Activated T-cell treated with anti-CD3 and anti-CD28 coated beads, Interleukin-2, amount 50 U/mL, for 1 hour (primary cell): ENCODE results near the gene LBH.
"Not testable (repeated sequence)": the region's sequence is repeated elsewhere in the genome, so short reads cannot be mapped to it uniquely, and the experiment has no call there.

ENCODE experiments used
- DNase-seq: peaks from one replicate; pipeline ENCODE4 v3.0.0-alpha.2; 2020

Gene LBH

DNA sequence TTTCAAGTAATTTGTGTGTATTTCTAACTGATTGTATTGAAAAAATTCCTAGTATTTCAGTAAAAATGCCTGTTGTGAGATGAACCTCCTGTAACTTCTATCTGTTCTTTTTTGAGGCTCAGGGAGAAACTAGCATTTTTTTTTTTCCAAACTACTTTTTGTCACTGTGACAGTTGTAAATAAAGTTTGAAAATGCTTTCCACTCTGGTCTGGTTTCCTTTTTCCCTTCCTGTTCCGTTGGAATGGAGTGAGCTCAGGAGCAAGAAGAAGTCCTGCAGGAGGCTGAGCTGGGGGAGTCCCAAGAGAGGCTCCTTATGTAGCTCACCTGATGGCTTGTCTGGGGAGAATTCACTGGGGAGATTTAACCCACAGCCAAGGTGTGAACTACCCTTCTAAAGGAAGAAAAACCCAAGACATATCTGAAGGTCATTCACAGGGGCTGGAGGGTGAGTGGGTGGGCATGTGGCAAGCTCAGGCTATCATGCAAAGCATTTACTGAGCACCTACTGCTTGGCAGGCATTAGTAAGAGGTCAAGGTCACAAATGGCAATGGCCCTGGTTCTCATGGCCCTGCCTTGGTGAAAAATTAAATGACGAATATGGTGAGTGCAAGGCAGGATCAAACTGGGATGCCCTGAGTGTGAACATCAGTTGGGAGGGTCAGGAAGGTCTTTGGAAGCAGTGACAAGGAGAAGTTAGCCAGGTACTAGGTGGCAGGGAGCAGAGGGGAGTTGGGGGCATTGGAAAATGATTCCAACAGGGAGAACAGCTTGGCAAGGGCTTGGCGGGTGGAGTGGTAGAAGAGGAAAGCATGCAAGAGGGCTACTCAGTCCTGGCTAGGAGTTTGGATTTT is 28.7 kb downstream of the LBH start:
- DNase-seq, result no peak

DNA sequence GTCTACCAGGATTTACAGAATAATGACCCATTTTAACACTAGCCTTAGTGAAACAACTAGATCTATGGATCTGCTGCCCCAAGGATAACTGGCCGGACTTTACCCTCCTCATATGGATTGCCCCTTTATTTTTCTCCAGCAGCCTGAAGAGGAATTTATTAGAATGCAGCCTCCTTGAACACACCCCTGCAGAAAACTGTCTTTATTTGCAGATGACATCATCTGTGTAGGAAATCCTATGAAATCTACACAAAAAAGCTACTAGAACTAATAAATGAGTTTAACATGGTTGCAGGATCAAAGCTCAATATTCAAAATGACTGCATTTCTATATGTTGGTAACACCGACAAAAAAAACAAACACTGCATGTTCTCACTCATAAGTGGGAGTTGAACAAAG is 29.6 kb downstream of the LBH start:
- DNase-seq, result no peak

DNA sequence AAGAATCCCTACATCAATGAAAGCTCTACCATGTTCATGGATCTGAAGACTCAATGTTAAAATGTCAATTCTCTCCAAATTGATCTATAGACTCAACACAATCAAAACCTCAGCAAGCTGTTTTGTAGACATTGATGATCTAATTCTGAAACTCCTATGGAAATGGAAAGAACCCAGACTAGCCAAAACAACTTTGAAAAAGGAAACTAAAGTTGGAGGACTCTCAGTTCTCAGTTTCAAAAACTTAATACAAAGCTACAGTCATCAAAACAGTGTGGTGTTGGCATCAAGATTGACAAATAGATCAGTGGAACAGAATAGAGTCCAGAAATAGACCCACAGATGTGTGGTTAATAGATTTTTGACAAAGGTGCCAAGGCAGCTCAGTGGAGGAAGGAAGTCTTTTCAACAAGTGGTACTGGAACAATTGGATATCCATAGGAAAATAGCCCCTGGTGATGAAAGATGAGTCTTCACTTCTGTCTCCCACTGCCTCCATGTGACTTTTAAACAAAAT is 30.4 kb downstream of the LBH start:
- DNase-seq, result no peak

DNA sequence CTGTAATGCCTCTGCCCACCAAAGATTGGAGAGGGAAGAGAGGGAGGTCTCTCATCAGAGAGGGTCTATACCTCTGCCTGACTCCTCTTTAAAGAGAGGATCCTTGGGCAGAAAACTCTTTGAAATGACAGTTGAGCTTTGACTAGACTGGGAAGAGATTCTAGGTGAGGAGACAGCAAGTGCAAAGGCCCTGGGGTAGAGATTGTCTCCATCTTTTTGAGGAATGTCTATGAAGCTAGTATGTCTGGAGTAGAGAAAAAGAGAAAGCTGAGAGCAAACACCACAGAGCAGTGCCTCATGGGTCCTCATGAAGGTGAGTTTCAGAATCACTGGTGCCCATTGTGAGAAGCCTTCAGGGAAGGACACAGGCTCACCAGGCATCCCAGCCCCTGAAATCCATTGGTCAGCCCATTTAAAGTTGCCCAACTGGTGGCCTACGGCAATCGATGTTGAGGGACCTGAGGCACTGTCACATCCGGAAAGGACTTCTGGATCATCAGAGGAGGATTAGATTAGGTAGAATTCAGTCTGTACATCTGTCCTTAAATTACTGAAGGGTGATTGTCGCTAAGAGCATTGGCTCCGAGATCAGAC is 31.5 kb downstream of the LBH start:
- DNase-seq, result no peak

DNA sequence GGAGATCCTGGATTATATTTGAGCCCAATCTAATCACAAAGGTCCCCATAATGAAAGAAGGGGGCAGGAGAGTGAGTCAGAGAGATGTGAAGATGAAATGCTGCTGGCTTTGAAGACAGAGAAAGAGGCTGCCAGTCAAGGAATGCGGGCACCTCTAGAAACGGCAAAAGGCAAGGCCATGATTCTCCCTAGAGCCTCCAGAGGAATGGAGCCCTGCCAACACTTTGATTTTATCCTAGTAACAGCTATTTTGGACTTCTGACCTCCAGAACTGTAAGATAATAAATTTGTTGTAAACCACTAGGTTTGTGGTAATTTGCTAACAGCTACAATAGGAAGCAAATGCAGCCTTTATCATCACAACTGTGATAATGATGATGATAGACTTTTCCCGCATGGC is 32.9 kb downstream of the LBH start:
- DNase-seq, result no peak

DNA sequence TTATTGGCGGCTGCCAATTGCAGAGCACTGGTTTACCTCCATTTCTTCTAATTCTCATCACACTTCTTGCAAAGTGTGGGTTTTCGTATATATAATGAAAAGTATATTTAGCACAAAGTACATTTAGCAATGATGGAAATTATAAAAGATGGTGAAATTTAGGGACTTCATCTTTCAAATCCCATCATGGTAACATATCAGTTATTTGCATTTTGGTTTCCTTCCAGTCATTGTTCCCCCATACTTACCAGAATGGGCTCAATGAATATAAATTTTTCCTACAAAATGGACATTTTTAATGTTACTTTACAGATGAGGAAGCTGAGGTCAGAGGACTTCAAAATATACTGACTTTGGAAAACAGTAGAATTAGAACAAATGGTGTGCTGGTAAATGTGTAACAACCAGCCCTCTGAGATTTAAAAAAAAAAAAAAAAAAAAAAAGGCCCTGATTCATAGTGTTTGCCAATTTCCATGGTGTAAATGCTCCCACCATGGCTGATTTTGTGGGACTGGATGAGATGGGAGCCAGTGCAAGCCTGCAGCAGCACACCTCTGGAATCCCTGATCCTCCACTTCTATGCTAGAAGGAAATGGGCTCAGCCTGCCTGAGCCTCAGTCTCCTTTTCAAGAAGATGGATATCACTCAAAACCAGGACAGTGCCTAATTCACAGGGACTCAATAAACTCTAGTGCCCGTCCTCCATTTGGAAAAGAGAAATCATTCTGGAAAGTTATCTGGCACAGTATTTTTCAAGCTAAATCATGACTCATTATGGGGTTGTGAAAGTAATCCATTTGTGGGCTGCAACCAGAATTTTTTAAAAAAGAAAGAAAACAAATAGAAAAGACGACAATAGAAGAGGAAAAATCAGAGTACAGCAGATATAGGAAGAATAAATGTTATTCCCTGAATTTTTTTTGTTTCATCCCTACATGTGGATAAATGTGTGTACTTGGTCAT is 34.0 kb downstream of the LBH start:
- no peak for DNase-seq

DNA sequence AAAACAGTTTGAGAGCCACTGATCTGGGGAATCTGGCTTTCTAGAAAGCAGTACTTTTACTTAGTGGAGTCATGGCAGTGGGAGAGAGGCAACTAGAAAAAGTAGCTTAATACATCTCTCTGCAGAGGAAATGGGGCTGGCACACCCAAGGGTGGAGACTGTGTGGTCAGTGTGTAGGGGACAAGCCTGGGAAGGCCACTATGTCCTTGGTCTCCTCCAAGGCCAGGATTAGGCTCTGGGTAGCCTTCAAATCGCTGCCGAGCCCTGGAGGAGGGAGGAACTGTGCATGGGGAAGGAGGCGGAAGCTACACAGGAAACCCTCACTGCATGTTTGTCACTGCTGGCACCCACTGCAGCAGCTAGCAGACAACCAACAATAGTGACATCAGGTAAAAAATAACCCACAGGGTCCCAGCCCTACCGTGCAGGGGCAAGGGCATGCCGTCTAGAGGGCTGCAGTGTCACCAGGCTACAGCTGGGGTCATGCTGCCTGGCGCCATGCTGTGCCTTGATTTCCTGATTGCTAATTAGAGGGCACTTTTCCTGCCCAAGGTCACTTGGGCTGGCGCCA is 34.8 kb downstream of the LBH start:
- DNase-seq, result peak; percentile 68

DNA sequence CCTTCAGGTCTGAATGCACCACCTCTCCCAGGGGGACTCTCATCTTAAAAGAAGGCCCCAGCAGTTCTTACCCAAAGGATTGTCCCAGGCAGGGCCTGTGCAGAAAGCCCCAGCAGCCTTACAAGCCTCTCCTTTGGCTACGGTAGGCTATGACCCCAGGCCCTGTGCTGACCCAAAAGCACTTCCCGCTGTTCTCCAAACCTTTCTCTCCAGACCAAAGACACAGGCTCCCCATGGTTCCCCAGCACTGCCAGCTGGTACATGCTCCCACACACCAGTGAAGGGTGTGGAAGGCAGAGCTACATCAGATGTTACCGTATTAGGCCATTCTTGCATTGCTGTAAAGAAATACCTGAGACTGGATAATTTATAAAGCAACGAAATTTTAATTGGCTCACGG is 35.4 kb downstream of the LBH start:
- DNase-seq, result no peak

DNA sequence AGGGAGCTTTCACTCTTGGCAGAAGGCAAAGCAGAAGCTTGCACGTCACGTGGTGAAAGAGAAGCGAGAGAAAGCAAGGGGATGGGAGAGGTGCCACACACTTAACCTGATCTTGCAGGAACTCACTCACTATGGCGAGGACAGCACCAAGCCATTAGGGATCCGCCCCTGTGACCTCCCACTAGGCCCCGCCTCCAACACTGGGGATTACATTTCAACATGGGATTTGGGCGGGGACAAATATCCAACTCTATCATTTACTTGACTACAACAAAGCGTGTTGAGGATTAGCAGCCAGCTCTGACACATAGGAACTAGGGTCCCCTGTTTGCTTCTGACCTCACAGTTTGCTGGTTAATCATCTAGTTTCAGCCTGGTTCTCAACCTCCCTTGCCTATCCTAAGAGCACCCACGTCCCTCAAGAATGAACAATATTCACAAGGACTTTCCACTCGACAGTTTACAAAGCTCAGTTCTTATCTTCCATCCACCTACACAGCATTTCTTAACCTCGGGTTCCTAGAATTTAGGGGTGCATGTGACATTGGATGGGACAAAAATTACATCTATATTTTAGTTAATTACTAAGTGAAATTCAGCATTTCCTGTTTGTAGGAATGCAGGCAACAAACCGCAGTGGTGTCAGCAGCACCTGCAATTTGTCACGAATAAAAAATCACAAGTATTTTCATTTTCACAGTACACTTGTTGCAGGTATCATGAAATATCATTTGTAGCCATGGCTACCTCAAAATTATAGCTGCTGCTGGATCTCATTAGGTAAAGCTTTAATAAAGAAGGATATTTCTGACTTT is 36.0 kb downstream of the LBH start:
- peak; percentile 36 for DNase-seq

DNA sequence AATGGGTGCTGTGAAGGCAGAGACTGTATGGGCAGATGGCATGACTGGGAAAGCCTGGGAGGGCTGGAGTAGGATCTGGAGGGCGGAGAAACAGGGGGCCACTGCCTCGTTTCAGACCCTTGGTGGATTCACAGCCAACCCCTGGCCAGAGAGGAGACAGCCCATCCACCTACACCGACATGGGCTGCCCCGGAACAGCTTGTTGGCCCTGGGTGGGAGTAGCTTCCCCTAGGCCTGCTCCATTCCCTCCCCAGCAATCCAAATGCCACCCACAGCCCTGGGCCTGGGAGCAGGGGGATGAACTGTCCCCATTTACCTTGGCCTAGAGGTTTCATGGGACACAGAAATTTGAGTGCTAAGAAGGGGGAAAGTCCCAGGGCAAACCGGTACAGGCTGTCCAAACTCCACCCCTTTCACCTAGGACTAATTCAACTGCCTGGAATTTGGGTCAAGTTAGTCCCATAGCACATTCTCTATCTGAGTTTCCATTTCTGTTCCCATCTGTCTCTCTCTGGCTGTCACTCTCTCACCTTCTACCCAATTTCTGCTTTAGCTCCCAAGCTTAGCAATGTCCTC is 37.0 kb downstream of the LBH start:
- no peak for DNase-seq

DNA sequence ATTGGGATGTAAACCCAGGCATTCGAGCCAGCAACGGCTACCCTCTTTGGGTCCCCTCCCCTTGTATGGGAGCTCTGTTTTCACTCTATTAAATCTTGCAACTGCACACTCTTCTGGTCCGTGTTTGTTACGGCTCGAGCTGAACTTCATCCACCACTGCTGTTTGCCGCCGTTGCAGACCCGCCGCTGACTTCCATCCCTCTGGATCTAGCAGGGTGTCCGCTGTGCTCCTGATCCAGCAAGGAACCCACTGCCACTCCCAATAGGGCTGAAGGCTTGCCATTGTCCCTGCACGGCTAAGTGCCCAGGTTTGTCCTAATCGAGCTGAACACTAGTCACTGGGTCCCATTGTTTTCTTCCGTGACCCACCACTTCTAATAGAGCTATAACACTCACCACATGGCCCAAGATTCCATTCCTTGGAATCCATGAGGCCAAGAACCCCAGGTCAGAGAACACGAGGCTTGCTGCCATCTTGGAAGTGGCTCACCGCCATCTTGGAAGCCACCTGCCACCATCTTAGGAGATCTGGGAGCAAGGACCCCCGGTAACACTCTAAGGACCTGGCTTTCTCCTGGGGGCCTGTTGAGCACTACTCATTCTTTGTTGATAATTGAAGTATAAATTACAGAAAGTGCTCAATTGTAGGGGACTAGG is 37.9 kb downstream of the LBH start:
- not testable (repeated sequence) for DNase-seq

DNA sequence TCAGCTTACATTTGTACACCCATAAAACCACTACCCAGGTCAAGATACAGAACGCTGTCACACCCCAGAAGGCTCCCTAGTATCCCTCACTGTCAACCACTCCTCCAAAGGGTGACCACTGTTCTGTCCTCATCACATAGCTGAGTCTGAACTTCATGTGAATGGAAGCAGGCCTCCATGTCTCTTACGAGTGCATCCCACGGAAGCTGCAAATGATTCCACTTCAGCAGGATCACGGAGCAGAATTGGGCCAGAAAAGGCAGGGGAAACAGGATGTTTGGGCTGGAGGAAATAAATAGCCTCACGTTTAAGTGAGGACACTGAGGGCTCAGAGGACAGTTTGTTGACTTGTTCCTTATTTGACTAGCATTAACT is 38.4 kb downstream of the LBH start:
- DNase-seq, result no peak

DNA sequence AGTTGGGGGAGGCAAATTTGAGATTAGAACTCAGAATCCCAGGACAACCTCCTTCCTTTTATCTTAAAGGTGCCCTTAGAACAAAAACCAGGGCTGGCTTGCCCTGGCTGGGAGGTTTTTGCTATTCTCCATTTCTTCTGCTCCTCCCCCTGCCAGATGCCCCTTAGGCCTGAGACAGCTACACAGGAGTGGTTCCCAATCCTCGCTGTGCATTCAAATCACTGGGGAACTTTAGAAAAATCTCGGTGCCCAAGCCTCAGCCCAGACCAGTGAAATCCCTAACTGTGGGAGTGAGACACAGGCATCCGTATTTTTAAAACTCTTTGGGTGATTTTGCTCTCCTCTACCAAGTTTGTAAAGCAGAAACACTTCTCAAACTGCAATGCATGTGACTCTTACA is 38.8 kb downstream of the LBH start:
- no peak for DNase-seq

DNA sequence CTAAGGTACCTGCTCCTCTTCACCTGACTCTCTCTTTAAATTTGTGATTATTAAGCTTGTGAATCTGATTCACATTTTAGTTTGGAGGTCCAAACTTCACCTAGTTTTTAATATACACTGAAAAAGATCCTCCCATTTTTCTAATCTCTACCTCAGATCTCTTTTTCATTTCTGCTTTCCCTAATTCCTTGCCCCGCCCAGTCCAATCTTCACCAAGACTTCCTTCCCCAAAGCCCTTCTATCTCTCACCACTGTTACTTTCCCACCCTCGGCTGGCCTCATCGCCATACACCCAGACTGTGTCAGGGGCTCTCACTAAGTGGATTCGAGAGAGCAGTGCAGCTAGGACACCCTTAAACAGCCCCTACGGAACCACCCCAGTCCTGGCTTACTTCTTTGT is 40.0 kb downstream of the LBH start:
- no peak for DNase-seq

DNA sequence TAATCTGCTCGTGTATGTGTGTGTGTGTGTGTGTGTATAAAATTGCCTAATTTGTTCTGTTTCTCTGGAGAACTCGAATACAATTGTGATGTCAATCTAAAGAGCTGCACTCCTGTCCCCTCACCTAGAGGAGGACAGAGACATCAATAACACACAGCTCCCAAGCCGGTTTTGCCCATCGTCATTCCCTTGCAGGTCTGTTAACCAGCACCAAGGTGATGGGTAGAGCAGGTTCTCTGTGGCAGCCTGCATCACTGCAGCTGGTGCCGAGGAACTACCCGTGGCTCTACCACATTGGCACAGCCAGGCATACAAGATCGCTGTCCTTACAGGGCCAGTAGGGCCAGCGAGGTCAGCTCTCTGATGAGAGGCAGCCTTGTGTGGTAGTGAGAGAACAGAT is 41.0 kb downstream of the LBH start:
- DNase-seq, result no peak

DNA sequence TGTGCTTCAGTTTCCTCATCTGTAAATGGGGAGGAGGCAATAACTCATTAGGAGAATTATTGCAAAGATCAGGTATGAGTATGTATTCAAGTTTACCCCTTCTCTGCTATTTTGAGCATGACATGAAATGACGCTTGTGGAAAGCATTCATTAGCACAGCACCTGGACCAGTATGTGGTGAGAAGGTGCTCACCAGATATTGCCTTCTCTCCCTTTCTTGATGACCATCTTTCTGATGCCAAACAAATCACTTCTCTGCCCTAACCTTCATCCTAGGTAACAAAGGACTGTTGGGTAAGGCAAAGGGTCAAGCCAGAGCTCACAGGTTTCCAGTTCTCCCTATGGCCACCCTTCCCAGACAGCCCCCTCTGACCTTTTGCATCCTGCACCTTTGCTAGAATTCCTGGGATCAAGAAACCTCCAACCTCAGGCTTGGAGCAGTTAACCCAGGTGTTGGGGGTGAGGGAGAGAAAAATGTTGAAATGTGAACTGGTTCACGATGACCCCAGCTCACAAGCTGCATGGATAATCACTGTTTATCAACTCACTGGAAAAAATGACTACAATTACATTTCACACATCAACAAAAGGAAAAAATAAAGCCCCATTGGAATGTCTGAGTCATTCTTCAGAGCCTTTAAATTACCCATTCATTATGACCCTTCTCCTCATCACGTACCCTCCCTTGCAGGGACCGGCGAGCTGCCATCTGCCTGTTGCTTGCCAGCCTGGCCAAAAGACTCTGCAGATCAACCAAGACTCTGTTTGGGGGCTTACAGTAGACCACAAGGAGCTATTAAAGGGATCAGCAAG is 41.6 kb downstream of the LBH start:
- DNase-seq, result no peak

DNA sequence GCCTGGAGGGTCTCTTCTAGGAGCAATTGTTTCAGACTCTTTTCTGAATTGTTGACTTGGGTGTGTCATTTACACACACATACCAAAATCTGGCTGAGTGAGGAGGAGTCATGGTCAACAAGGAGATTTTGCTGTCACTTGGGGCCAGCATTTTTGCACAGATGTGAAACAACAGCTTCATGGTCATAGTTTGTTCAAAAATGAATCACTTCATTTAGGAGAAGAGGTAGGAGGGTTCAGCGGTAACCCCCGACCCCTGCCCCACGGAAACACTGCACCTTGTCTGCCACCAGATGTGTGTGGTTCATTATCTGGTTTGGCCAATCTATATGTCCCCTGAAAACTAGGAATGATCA is 42.2 kb downstream of the LBH start:
- no peak for DNase-seq

DNA sequence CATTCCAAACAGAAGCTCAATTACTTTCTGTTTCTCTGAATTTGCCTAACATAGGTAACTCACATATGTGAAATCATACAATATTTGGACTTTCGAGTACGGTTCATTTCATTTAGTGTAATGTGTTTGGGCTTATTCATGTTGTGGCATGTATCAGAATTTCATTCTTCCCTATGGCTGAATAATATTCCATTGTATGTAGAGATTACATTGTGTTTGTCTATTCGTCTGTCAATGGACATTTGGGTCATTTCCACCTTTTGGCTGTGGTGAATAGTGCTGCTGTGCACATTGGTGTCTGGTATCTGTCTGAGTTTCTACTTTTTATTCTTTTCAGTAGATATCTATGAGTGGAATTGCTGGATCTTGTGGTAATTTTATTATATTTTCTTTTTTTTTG is 43.9 kb downstream of the LBH start:
- no peak for DNase-seq

DNA sequence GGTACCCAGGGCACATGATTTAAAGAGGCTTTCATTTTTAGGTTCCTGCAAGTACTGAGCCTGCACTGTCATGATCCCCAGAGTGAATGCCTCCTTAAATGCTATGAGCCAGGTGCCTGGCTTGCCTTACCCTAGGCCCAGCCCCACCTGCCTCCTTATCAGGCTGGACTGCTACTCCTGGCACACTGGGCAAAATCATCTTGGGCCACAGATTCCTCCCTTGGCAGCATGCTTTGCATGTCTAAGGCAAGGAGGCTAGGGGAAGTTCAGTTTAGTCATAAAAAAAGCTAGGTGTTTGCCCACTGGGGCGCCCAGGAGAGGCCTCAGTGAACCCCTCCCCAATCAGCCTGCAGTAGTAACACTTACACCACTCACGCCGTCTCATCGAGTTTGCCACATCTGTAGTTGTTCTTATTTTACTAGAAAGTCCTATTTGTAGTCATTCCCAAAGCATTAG is 45.1 kb downstream of the LBH start:
- DNase-seq, result no peak

DNA sequence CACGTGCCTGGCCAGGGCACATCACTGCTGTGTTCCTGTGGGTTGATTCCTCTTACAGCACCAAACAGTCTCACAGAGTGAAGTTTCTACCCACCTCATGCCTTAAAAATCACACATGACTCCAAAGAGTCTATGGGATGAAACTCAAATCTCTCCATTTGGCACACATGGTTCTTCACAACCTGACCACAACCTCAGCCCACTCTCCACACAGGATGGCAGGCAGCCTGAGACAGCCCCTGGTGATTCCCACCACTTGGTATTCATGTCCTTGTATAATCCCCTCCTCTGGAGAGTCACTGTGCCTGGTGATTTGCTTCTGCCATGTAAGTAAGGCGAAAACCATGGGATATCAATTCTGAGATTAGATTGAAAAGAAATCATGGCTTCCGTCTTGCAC is 46.2 kb downstream of the LBH start:
- no peak for DNase-seq
